Suprapubic skin (tissue), 4 donors: ENCODE results near the gene TMEM109. TPM values are rescaled to one million over a fixed set of nuclear protein-coding genes. Genes with fewer than 3 reads are reported as not detected.

Source experiments
- DNase-seq, 2 donors: peaks; one replicate each; pipeline ENCODE4 v3.0.0-alpha.2; 2019; ENCODE audit warnings: low spot score in 2 of 2
- H3K27ac ChIP-seq: fragments of 200-600 bp; sonication (generic); one replicate; pipeline ENCODE4 v1.5.1; 2019
- H3K27me3 ChIP-seq: fragments of 200-600 bp; sonication (generic); one replicate; pipeline ENCODE4 v1.5.1; 2019
- H3K36me3 ChIP-seq: fragments of 200-600 bp; sonication (generic); one replicate; pipeline ENCODE4 v1.5.1; 2019
- H3K4me1 ChIP-seq: fragments of 200-600 bp; sonication (generic); one replicate; pipeline ENCODE4 v1.5.1; 2019
- H3K4me3 ChIP-seq: fragments of 200-600 bp; sonication (generic); one replicate; pipeline ENCODE4 v1.5.1; 2019; ENCODE audit warnings: mild to moderate bottlenecking
- H3K9me3 ChIP-seq: fragments of 200-600 bp; sonication (generic); one replicate; pipeline ENCODE4 v1.5.1; 2019
- CTCF ChIP-seq, 2 donors: fragments of 200-600 bp in 1 of 2; fragments of 450-650 bp in 1 of 2; sonication (generic) in 1 of 2; IDR thresholded peaks; one replicate each; pipeline ENCODE4 v1.5.1; 2016 to 2019; ENCODE audit warnings: antibody characterized with exemption in 2 of 2, mild to moderate bottlenecking in 1 of 2, moderate library complexity in 1 of 2
- EP300 ChIP-seq: sonication (generic); formaldehyde crosslinking; IDR thresholded peaks from one replicate; pipeline ENCODE4 v1.6.1; 2017; ENCODE audit warnings: antibody characterized with exemption
- POLR2A ChIP-seq, 2 donors: fragments of 450-650 bp; IDR thresholded peaks; one replicate each; pipeline ENCODE4 v1.6.1; 2017; ENCODE audit warnings: antibody characterized with exemption in 2 of 2, mild to moderate bottlenecking in 2 of 2, moderate library complexity in 2 of 2
- POLR2AphosphoS5 ChIP-seq, 3 donors: sonication (generic); formaldehyde crosslinking; IDR thresholded peaks; one replicate each; pipeline ENCODE4 v1.6.1; 2017; ENCODE audit warnings: antibody characterized with exemption in 3 of 3
- WGBS: methylation state at CpG from one replicate; pipeline ENCODE4 v1.1.5; 2018; 5-methylcytosine and 5-hydroxymethylcytosine counted together
- total RNA-seq, 4 donors: library from RNA; depleted of rRNA; stranded (reverse); fragments of >200 nt; gene quantifications; one replicate each; pipeline ENCODE4 v1.1.0, GENCODE V29; 2016

TMEM109 gene
- 100 to 1,000 TPM in 3 of 4 donors, 10 to 100 TPM in 1; 67.4 to 128 (median 110) TPM for total RNA-seq

- DNase-seq = peak; percentile 91 to 93
- no peaks in the 10 kb centered on the region for H3K36me3 ChIP-seq
- peak within 1 kb of the TSS; percentile 95 for H3K4me3 ChIP-seq
- H3K9me3 ChIP-seq = no peaks in the 10 kb centered on the region
- peaks cover 54% of the 10 kb centered on the region for H3K4me1 ChIP-seq
- H3K27ac ChIP-seq = peak within 1 kb of the TSS; percentile 96
- H3K27me3 ChIP-seq = no peaks in the 10 kb centered on the region
- WGBS = 0% methylated on average over 17 of the region's 70 CpGs
- no peak for TF ChIP-seq POLR2A (IDR thresholded peaks at IDR 0.05)
- peak in 1 of 3 donors; percentile 47 for TF ChIP-seq POLR2AphosphoS5 (IDR thresholded peaks at IDR 0.05)
Observed at GRCh38 chr11:60913793-60914632, at the start of gene TMEM109. Gene TMEM109 (plus strand): TSS chr11:60914158. CDS start chr11:60919694, 5,536 bp downstream.

- Histone ChIP-seq H3K27me3 (no peaks in the 10 kb centered on the region), H3K9me3 (no peaks in the 10 kb centered on the region), H3K27ac (no peak overlapping the region), H3K4me3 (no peak overlapping the region), H3K4me1 (no peaks in the 10 kb centered on the region), H3K36me3 (no peaks in the 10 kb centered on the region)
- 58% methylated on average over 7 of the region's 7 CpGs for WGBS
- TF ChIP-seq CTCF (IDR thresholded peaks at IDR 0.05) (no peak), EP300 (no peak), POLR2A (IDR thresholded peaks at IDR 0.05) (no peak), POLR2AphosphoS5 (IDR thresholded peaks at IDR 0.05) (no peak)
- DNase-seq = peak; percentile 20 to 41
Observed at GRCh38 chr11:60864856-60865513, 49.0 kb upstream of the TMEM109 start.

- Histone ChIP-seq H3K4me3 (no peak within 1 kb of the TSS), H3K27ac (no peak within 1 kb of the TSS), H3K4me1 (peaks cover 6% of the 10 kb centered on the region), H3K27me3 (no peaks in the 10 kb centered on the region), H3K9me3 (no peaks in the 10 kb centered on the region), H3K36me3 (no peaks in the 10 kb centered on the region)
- TF ChIP-seq POLR2A (IDR thresholded peaks at IDR 0.05) = no peak
- TF ChIP-seq POLR2AphosphoS5 (IDR thresholded peaks at IDR 0.05) = no peak
- peak in 1 of 2 donors; percentile 60 for DNase-seq
- WGBS = 68% methylated on average over 11 of the region's 13 CpGs
Observed at GRCh38 chr11:60866911-60867870, 46.8 kb upstream of the TMEM109 start, which contains the start of gene ZP1. Gene ZP1 (plus strand): TSS chr11:60867542. CDS start chr11:60867562, 20 bp downstream.

- Histone ChIP-seq H3K36me3 (no peaks in the 10 kb centered on the region), H3K9me3 (no peaks in the 10 kb centered on the region), H3K27ac (no peak overlapping the region), H3K4me3 (no peak overlapping the region), H3K27me3 (no peaks in the 10 kb centered on the region), H3K4me1 (peaks cover 6% of the 10 kb centered on the region)
- TF ChIP-seq POLR2AphosphoS5 (IDR thresholded peaks at IDR 0.05) (no peak), CTCF (IDR thresholded peaks at IDR 0.05) (no peak), EP300 (no peak), POLR2A (IDR thresholded peaks at IDR 0.05) (no peak)
- WGBS = 82% methylated on average over 8 of the region's 10 CpGs
- DNase-seq = no peak
Observed at GRCh38 chr11:60867871-60868681, 45.9 kb upstream of the TMEM109 start.

- no peak for TF ChIP-seq EP300
- TF ChIP-seq CTCF (IDR thresholded peaks at IDR 0.05) = no peak
- TF ChIP-seq POLR2A (IDR thresholded peaks at IDR 0.05) = no peak
- no peak for TF ChIP-seq POLR2AphosphoS5 (IDR thresholded peaks at IDR 0.05)
- Histone ChIP-seq H3K36me3 (no peaks in the 10 kb centered on the region), H3K9me3 (no peaks in the 10 kb centered on the region), H3K4me3 (no peak overlapping the region), H3K27me3 (no peaks in the 10 kb centered on the region), H3K4me1 (peaks cover 6% of the 10 kb centered on the region), H3K27ac (no peak overlapping the region)
- 94% methylated on average over 10 of the region's 10 CpGs for WGBS
- DNase-seq = no peak
Observed at GRCh38 chr11:60868682-60869450, 45.1 kb upstream of the TMEM109 start.
